ENCODE measurements around the gene XAB2. TPM values are rescaled to one million over a fixed set of nuclear protein-coding genes. Genes with fewer than 3 reads are reported as not detected.

XAB2 gene
- total RNA-seq, 2 experiments from 2014 or later, result 50.7 to 54.1 TPM

GRCh38 chr19:7669641-7670040 lies 40.3 kb upstream of the XAB2 start:
- Mint-ChIP-seq H3K36me3 (ENCODE audit: low read depth) (no peaks in the 10 kb centered on the region), H3K27ac (no peak overlapping the region), H3K4me1 (ENCODE audit: low read depth) (peaks cover 18% of the 10 kb centered on the region), H3K9me3 (no peaks in the 10 kb centered on the region), H3K4me3 (peak overlapping the region; percentile 16), H3K27me3 (peaks cover 29% of the 10 kb centered on the region)
- ChIA-PET POLR2A (interaction anchor here (1.1 to 2.8 kb wide), 2 partner anchors 9 to 12 kb away, joined by 3 to 11 read pairs; no protein-coding TSS in a partner anchor), CTCF (interaction anchor here (1.1 to 4.4 kb wide), 4 partner anchors 12 to 101 kb away, joined by 5 to 28 read pairs (median 6); partner anchors contain the start of gene TRAPPC5)
- ATAC-seq (no peak), DNase-seq (no peak)
- intact Hi-C loops (cut with micrococcal nuclease), result no loop called here
- TF ChIP-seq, protein P1, sequence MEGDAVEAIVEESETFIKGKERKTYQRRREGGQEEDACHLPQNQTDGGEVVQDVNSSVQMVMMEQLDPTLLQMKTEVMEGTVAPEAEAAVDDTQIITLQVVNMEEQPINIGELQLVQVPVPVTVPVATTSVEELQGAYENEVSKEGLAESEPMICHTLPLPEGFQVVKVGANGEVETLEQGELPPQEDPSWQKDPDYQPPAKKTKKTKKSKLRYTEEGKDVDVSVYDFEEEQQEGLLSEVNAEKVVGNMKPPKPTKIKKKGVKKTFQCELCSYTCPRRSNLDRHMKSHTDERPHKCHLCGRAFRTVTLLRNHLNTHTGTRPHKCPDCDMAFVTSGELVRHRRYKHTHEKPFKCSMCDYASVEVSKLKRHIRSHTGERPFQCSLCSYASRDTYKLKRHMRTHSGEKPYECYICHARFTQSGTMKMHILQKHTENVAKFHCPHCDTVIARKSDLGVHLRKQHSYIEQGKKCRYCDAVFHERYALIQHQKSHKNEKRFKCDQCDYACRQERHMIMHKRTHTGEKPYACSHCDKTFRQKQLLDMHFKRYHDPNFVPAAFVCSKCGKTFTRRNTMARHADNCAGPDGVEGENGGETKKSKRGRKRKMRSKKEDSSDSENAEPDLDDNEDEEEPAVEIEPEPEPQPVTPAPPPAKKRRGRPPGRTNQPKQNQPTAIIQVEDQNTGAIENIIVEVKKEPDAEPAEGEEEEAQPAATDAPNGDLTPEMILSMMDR (IDR thresholded peaks at IDR 0.05), result no peak

DNA sequence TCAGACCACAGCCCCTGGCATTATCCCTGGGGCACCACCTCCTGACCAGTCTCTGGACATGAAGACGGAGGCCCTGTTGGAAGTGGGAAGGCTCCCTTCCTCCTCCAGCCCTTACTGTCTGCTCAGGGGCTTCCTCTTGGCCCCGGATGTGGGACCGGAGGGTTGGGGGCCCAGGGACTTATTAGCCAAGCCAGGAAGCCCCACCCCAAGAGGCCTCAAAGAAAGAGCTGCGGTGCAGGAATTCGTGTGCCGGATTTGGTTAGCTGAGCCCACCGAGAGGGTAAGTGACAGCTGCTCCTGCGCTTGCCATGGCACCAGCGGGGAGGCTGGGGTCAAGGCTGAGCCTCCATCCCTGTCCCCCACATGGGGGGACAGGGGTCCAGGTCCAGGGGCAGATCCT lies 39.5 kb upstream of the XAB2 start, which contains the start of gene RETN:
RETN (plus strand) TSS at position 208 of the 400 bp plus-strand sequence. CDS start 278 bp downstream, outside the sequence.
- peaks cover 25% of the 10 kb centered on the region for H3K27me3 Mint-ChIP-seq
- ChIA-PET CTCF (interaction anchor here (1.1 to 4.4 kb wide), 3 partner anchors 12 to 101 kb away, joined by 5 to 28 read pairs (median 7); partner anchors contain the start of gene TRAPPC5), POLR2A (interaction anchor here (0.8 to 2.8 kb wide), 3 partner anchors 10 to 12 kb away, joined by 3 to 11 read pairs (median 3); partner anchors contain the start of gene TRAPPC5)
- TF ChIP-seq, protein P1 (IDR thresholded peaks at IDR 0.05), result no peak
- no peaks in the 10 kb centered on the region for H3K36me3 Mint-ChIP-seq (ENCODE audit: low read depth)
- peak within 1 kb of the TSS; percentile 16 for H3K4me3 Mint-ChIP-seq
- H3K4me1 Mint-ChIP-seq (ENCODE audit: low read depth), result peaks cover 16% of the 10 kb centered on the region
- H3K27ac Mint-ChIP-seq, result no peak within 1 kb of the TSS
- intact Hi-C loops (cut with micrococcal nuclease), result no loop called here
- H3K9me3 Mint-ChIP-seq, result no peaks in the 10 kb centered on the region
- no peak for ATAC-seq
- DNase-seq, result no peak

- no peak for DNase-seq
- intact Hi-C loops (cut with micrococcal nuclease), result no loop called here
- Mint-ChIP-seq H3K4me3 (no peak overlapping the region), H3K27ac (no peak overlapping the region), H3K36me3 (ENCODE audit: low read depth) (no peaks in the 10 kb centered on the region), H3K9me3 (no peaks in the 10 kb centered on the region), H3K4me1 (ENCODE audit: low read depth) (peaks cover 8% of the 10 kb centered on the region), H3K27me3 (peaks cover 13% of the 10 kb centered on the region)
- POLR2A ChIA-PET, result no interaction called here
- ATAC-seq, result no peak
- CTCF ChIA-PET, result interaction anchor here (1.9 to 4.2 kb wide), 2 partner anchors 16 to 135 kb away, joined by 4 to 12 read pairs; partner anchors contain the start of gene TRAPPC5
- TF ChIP-seq, protein P1 (IDR thresholded peaks at IDR 0.05), result no peak
Observed at GRCh38 chr19:7665076-7665475, 35.7 kb upstream of the XAB2 start.

DNA sequence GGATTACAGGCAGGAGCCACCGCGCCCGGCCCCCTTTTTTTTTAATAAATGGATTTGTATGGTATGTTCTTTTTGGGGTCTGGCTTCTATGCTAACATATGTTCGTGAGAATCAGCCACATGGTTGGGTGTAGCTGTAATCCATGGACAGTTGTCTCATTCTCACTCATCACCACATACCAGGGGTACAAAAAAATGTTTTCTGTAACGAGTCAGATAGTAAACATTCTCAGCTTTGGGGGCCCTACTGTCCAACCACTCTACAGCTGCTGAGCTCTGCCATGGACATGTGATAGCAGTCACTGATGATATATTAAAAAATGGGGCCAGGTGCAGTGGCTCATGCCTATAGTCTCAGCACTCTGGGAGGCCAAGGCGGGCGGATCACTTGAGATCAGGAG lies 34.4 kb upstream of the XAB2 start:
- TF ChIP-seq, protein P1 (IDR thresholded peaks at IDR 0.05), result no peak
- Mint-ChIP-seq H3K27me3 (peaks cover 6% of the 10 kb centered on the region), H3K4me1 (ENCODE audit: low read depth) (peaks cover 4% of the 10 kb centered on the region), H3K36me3 (ENCODE audit: low read depth) (no peaks in the 10 kb centered on the region), H3K9me3 (no peaks in the 10 kb centered on the region), H3K27ac (no peak overlapping the region), H3K4me3 (no peak overlapping the region)
- ChIA-PET CTCF (interaction anchor here (0.6 to 4.2 kb wide), 4 partner anchors 11 to 137 kb away, joined by 3 to 12 read pairs (median 4); partner anchors contain the start of gene TRAPPC5), POLR2A (no interaction called here)
- DNase-seq, result no peak
- ATAC-seq, result no peak
- intact Hi-C loops (cut with micrococcal nuclease), result no loop called here

- CTCF ChIA-PET, result interaction anchor here (2.5 to 4.2 kb wide), 2 partner anchors 10 to 18 kb away, joined by 9 to 12 read pairs; partner anchors contain the start of gene TRAPPC5
- H3K4me1 Mint-ChIP-seq (ENCODE audit: low read depth), result peaks cover 12% of the 10 kb centered on the region
- peaks cover 6% of the 10 kb centered on the region for H3K27me3 Mint-ChIP-seq
- H3K36me3 Mint-ChIP-seq (ENCODE audit: low read depth), result no peaks in the 10 kb centered on the region
- no peak overlapping the region for H3K27ac Mint-ChIP-seq
- TF ChIP-seq, protein P1 (IDR thresholded peaks at IDR 0.05), result no peak
- H3K9me3 Mint-ChIP-seq, result no peaks in the 10 kb centered on the region
- intact Hi-C loops (cut with micrococcal nuclease), result no loop called here
- DNase-seq (no peak), ATAC-seq (no peak)
- POLR2A ChIA-PET, result no interaction called here
- no peak overlapping the region for H3K4me3 Mint-ChIP-seq
Observed at GRCh38 chr19:7662657-7663056, 33.3 kb upstream of the XAB2 start.
